Cardiac fibroblast (primary cell): ENCODE measurements around the gene PADI3.

ENCODE experiments used
- DNase-seq, 2 donors: peaks; one replicate each; pipeline versions ENCODE4 v3.0.0 to v3.0.0-alpha.2; 2010; ENCODE audit warnings: low read depth in 2 of 2
- H3K4me3 ChIP-seq, 2 donors: replicated peaks in 1 of 2; 1 replicate in 1 of 2; 2 replicates in 1 of 2; pipeline ENCODE4 v1.5.1; 2011; ENCODE audit warnings: low read depth in 2 of 2, low read length in 2 of 2, mild to moderate bottlenecking in 2 of 2, moderate library complexity in 1 of 2
- CTCF ChIP-seq: IDR thresholded peaks from one replicate; pipeline ENCODE4 v1.5.1; 2011; ENCODE audit warnings: low read depth, mild to moderate bottlenecking, low read length, inconsistent platforms

PADI3 gene

DNA sequence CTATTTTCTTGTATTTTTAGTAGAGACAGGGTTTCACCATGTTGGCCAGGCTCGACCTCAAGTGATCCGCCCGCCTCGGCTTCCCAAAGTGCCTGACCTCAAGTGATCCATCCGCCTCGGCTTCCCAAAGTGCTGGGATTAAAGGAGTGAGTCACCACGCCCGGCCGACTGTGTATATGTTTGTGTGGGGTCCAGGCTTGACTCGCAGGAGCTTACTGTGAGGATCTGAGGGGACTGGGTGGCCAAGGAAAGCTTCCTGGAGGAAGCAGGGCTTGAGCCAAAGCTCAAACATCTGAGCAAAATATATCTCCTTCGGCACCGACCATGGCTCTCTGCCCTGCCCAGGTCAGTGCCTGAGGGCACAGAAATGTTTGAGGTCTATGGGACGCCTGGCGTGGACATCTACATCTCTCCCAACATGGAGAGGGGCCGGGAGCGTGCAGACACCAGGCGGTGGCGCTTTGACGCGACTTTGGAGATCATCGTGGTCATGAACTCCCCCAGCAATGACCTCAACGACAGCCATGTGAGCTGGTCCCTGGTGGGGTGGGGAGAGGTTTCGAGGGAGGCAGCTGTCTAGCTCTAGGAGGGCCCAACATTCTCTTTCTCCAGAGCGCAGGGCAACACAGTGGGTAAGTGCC lies 10.5 kb downstream of the PADI3 start:
- no peak for TF ChIP-seq CTCF
- DNase-seq: no peak
- H3K4me3 ChIP-seq: no peak overlapping the region

- DNase-seq: no peak
- no peak for TF ChIP-seq CTCF
Measured at GRCh38 chr1:17260264-17260663, 11.4 kb downstream of the PADI3 start.

DNA sequence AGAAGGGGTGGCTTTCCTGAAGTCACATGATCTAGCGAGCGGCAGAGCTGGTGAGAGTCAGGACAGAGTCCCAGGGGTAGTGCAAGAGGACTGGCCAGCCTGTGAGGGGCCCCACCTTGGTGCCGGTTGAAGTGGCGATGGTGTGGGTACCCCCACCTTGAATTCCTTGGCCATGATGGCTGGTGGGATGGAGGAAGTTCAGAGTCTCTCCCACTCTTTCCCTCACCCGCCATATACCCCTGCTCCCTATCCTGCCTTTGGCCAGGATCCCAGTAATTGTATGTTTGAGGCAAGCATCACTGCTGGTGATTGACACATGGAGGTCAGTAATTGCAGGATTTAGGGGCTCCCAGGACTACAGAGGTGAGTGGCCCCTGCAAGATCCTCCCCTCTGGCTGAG lies 11.8 kb downstream of the PADI3 start:
- TF ChIP-seq CTCF: no peak
- H3K4me3 ChIP-seq: no peak overlapping the region
- DNase-seq: no peak

More at GRCh38 chr1:17260264-17260663, 11.4 kb downstream of the PADI3 start:
- no peak overlapping the region for H3K4me3 ChIP-seq

DNA sequence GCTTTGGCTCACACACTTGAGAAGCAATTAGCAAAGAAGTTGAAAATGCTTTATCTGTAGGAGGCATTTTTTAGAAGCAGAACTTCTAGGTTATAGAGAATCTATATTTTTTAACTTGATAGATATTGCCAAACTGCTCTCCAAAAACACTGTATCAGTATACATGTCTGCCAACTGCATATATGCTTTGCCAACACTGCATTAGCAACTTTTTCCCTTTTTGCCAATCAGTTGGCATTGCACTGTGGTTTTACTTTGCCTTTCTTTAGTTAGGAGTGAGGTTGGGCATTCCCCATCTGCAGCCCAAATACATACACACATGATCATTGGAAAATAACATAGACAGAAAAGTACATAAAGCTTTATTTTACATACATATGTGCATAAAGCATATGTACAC lies 15.0 kb downstream of the PADI3 start:
- DNase-seq: no peak
- no peak for TF ChIP-seq CTCF
- no peak overlapping the region for H3K4me3 ChIP-seq

GRCh38 chr1:17264470-17264869 lies 15.6 kb downstream of the PADI3 start:
- no peak overlapping the region for H3K4me3 ChIP-seq
- TF ChIP-seq CTCF: no peak
- DNase-seq: no peak

DNA sequence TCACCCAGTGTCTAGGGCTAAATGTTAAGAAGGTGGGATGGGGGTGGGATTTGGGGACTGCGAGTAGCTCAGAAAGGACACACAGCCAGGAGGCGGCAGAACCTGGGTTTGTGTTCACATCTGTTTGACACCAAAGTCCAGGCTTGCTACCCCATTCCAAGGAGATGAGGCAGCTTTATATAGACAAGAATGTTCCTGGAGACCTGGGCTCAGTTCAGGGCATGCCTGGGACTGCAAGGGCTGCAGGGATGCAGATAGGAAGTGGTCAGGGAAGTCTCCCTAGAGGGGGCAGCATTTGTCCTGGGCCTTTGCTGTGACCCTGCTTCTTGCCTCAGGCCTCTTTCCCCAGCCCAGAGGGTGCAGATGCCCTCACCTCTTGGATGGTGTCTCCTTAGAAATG lies 16.3 kb downstream of the PADI3 start:
- no peak for TF ChIP-seq CTCF
- no peak for DNase-seq
- H3K4me3 ChIP-seq: no peak overlapping the region

DNA sequence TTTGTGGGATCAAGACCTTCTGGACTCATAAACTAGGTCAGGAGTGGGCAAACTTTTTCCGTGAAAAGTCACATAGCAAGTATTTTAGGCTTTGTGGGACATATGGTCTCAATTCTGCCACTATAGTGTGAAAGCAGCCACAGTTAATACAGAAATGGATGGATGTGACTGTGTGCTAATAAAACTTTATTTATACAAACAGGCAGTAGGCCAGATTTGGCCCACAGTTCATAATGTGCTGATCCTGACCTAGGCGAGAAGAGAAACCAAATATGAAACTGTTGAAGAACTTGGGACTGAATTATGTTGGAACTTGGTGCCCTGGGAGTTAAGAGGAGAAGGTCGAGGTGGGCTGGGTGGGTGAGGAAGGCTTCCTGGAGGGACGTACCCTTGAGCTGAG lies 17.1 kb downstream of the PADI3 start:
- H3K4me3 ChIP-seq: no peak overlapping the region
- TF ChIP-seq CTCF: no peak
- DNase-seq: no peak
